ENCODE measurements around the gene MICAL1. TPM values are rescaled to one million over a fixed set of nuclear protein-coding genes. Genes with fewer than 3 reads are reported as not detected.

The MICAL1 gene
- total and polyA plus RNA-seq, 2 donors (not counting 3 experiments of a cell fraction or from before 2014, with no cell fraction given), result 36.5 to 39.4 TPM

DNA sequence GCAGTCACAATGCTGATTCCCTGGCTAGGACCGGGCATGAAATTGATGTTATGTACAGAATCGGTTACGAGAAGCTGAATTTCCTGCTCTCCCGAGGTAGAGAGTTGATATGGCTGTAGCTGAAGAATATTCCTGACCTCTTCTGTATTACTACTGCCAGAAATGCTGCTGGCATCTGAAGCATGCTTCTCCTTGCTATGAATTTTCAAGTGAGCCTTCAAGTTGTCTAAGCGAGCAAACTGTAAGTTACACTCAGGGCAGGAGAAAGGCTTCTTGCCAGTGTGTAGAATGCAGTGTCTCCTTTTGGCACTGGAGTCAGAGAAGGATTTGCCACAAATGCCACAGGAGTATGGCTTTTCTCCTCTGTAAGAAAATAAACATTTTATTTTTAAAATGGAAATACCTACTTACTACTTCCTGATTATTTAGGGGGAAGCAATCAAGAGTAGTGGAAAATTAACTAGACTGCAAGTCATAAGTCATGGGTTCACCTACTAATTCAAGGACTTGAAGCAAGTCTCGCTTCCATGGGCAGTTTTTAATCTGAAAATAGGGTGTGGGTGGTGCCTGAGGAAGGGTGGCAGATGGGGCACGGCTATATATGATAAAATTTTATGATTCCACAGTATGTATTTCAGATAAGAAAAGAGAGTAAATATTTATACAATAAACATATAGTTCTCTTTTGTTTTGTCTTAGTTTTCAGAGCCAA is 10.8 kb upstream of the MICAL1 start:
- H3K79me2 ChIP-seq (ENCODE audit: control insufficient read depth, insufficient read depth, low read length), result no peaks in the 10 kb centered on the region
- ChIA-PET POLR2A (no interaction called here), CTCF (interaction anchor here (1.0 kb wide), 1 partner anchor 10 kb away, joined by 3 read pairs; no protein-coding TSS in a partner anchor)
- BruUV-seq (replicated peaks), result no TSS peak
- DNase-seq (ENCODE audit: low read depth, low spot score) (no peak), FAIRE-seq (no peak)
- intact Hi-C loops (cut with micrococcal nuclease) (no loop called here), dilution Hi-C loops (cut with MboI; ENCODE audit: extremely low pct_ligation_motif_present, low sequenced_read_pairs) (no loop called here)
- no peaks in the 10 kb centered on the region for H4K20me1 ChIP-seq (replicated peaks; ENCODE audit: control insufficient read depth, extremely low read depth, insufficient read depth, low read length)
- no peaks in the 10 kb centered on the region for H3K9me1 ChIP-seq (replicated peaks; ENCODE audit: control insufficient read depth, extremely low read depth, insufficient read depth, low read length)
- H3K4me1 ChIP-seq (ENCODE audit: control insufficient read depth, extremely low read depth, insufficient read depth, low read length), result no peaks in the 10 kb centered on the region
- H3K4me2 ChIP-seq (ENCODE audit: insufficient read depth, low read length), result no peak overlapping the region
- H3K27me3 ChIP-seq (ENCODE audit: control insufficient read depth in 2 of 2, insufficient read depth in 2 of 2, low read length in 2 of 2), result no peaks in the 10 kb centered on the region
- peaks cover 14 to 17% of the 10 kb centered on the region in 2 experiments for H3K36me3 ChIP-seq (ENCODE audit: control insufficient read depth in 2 of 2, extremely low read depth in 1 of 2, insufficient read depth in 2 of 2, low read length in 2 of 2)
- no peak overlapping the region for H3K4me3 ChIP-seq (replicated peaks in 1 of 3; ENCODE audit: insufficient read depth in 1 of 3, low read depth in 1 of 3, low read length in 3 of 3)
- no peak overlapping the region for H3K9ac ChIP-seq (replicated peaks; ENCODE audit: extremely low read depth, insufficient read depth, low read length)
- H2AFZ ChIP-seq (ENCODE audit: low read depth, low read length), result no peak overlapping the region
- H3K27ac ChIP-seq (ENCODE audit: insufficient read depth, low read depth, low read length), result no peak overlapping the region
- no peak for TF ChIP-seq EZH2 (IDR thresholded peaks at IDR 0.05; ENCODE audit: borderline replicate concordance, low read depth, low read length, severe bottlenecking)
- no peaks in the 10 kb centered on the region for H3K9me3 ChIP-seq (replicated peaks; ENCODE audit: control insufficient read depth, insufficient read depth, low read length)

DNA sequence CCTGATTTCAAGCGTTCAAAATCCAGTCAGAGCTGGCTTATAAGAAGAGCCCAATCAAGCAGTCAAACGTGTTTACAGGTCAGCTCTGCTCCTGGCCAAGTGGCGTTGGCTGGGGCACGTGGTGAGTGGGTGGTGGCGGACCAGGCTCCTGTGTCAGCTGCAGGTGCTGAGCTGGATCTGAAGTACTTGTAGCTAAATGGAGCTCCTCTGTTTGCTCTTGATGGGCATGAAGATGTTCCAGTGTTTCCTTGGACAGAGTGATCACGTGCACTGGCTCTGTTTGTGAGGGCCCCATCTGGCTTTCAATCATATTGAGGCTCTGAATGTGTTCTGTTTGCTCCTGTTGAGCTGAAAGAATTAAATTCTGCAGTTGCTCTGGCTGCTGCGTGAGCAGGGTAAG is 10.2 kb upstream of the MICAL1 start:
- POLR2A ChIA-PET, result no interaction called here

More for the DNA sequence above, 10.2 kb upstream of the MICAL1 start:
- no peak overlapping the region for H3K9ac ChIP-seq (replicated peaks; ENCODE audit: extremely low read depth, insufficient read depth, low read length)
- H3K9me1 ChIP-seq (replicated peaks; ENCODE audit: control insufficient read depth, extremely low read depth, insufficient read depth, low read length), result no peaks in the 10 kb centered on the region
- no peak overlapping the region for H3K27ac ChIP-seq (ENCODE audit: insufficient read depth, low read depth, low read length)
- no peaks in the 10 kb centered on the region for H4K20me1 ChIP-seq (replicated peaks; ENCODE audit: control insufficient read depth, extremely low read depth, insufficient read depth, low read length)
- dilution Hi-C loops (cut with MboI; ENCODE audit: extremely low pct_ligation_motif_present, low sequenced_read_pairs) (no loop called here), intact Hi-C loops (cut with micrococcal nuclease) (no loop called here)
- H3K4me1 ChIP-seq (ENCODE audit: control insufficient read depth, extremely low read depth, insufficient read depth, low read length), result no peaks in the 10 kb centered on the region
- H3K4me2 ChIP-seq (ENCODE audit: insufficient read depth, low read length), result no peak overlapping the region
- no TSS peak for BruUV-seq (replicated peaks)
- CTCF ChIA-PET, result interaction anchor here (1.0 kb wide), 1 partner anchor 9 kb away, joined by 3 read pairs; no protein-coding TSS in a partner anchor
- H2AFZ ChIP-seq (ENCODE audit: low read depth, low read length), result no peak overlapping the region
- FAIRE-seq (no peak), DNase-seq (ENCODE audit: low read depth, low spot score) (no peak)
- TF ChIP-seq, protein P1, sequence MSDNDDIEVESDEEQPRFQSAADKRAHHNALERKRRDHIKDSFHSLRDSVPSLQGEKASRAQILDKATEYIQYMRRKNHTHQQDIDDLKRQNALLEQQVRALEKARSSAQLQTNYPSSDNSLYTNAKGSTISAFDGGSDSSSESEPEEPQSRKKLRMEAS (IDR thresholded peaks at IDR 0.05; ENCODE audit: insufficient read depth, insufficient read length), result no peak
- H3K27me3 ChIP-seq (ENCODE audit: control insufficient read depth in 2 of 2, insufficient read depth in 2 of 2, low read length in 2 of 2), result no peaks in the 10 kb centered on the region
- peaks cover 12 to 14% of the 10 kb centered on the region in 2 experiments for H3K36me3 ChIP-seq (ENCODE audit: control insufficient read depth in 2 of 2, extremely low read depth in 1 of 2, insufficient read depth in 2 of 2, low read length in 2 of 2)
- no peaks in the 10 kb centered on the region for H3K9me3 ChIP-seq (replicated peaks; ENCODE audit: control insufficient read depth, insufficient read depth, low read length)
- no peak overlapping the region for H3K4me3 ChIP-seq (replicated peaks in 1 of 3; ENCODE audit: insufficient read depth in 1 of 3, low read depth in 1 of 3, low read length in 3 of 3)
- no peaks in the 10 kb centered on the region for H3K79me2 ChIP-seq (ENCODE audit: control insufficient read depth, insufficient read depth, low read length)
